ENCODE measurements around the gene ZRANB1. TPM values are rescaled to one million over a fixed set of nuclear protein-coding genes. Genes with fewer than 3 reads are reported as not detected.

Gene ZRANB1
- total and polyA plus RNA-seq, 2 of the 4 experiments (the other 2 are of a cell fraction): 11.2 to 24.7 TPM

- Histone ChIP-seq H3K23ac (ENCODE audit: low read depth, low read length) (no peak overlapping the region), H3K9ac (ENCODE audit: low read depth, low read length) (no peak overlapping the region), H2BK15ac (ENCODE audit: low read depth, low read length) (no peak overlapping the region), H2BK120ac (ENCODE audit: low read depth, low read length) (peak overlapping the region; percentile 76), H3K9me1 (ENCODE audit: insufficient read depth, low read length) (peaks cover 12% of the 10 kb centered on the region), H2BK5ac (ENCODE audit: low read depth, low read length, poor library complexity, severe bottlenecking) (peak overlapping the region; percentile 97), H2BK20ac (ENCODE audit: low read depth, low read length) (peak overlapping the region; percentile 71; the same call in 1 of the 2 replicates), H3K27ac (ENCODE audit: insufficient read depth, low read length) (peak overlapping the region; percentile 83), H3K4me2 (ENCODE audit: low read depth, low read length) (no peak overlapping the region), H3K79me1 (ENCODE audit: low read depth in 1 of 2, low read length in 2 of 2) (peaks cover 0 to 3% of the 10 kb centered on the region in 2 experiments; a peak in 1 of 4 replicates), H3K4ac (ENCODE audit: low read depth, low read length) (peak overlapping the region; percentile 50; the same call in 1 of the 2 replicates), H3K18ac (ENCODE audit: low read depth, low read length) (no peak overlapping the region), H4K91ac (ENCODE audit: insufficient read depth, low read depth, low read length) (peak overlapping the region; percentile 57; the same call in 1 of the 2 replicates), H2AK5ac (ENCODE audit: low read depth, low read length) (no peak overlapping the region), H3K14ac (replicated peaks; ENCODE audit: low read depth, low read length) (no peak overlapping the region), H3K4me3 (ENCODE audit: insufficient read depth, low read depth, low read length) (no peak overlapping the region), H3K27me3 (ENCODE audit: control insufficient read depth, insufficient read depth, low read length) (no peaks in the 10 kb centered on the region), H2AFZ (replicated peaks; ENCODE audit: low read length, poor library complexity) (no peak overlapping the region), H4K5ac (ENCODE audit: low read depth, low read length) (no peak overlapping the region), H3K56ac (ENCODE audit: extremely low read depth, insufficient read depth, low read length) (no peak overlapping the region), H2AK9ac (replicated peaks; ENCODE audit: low read depth, low read length, poor library complexity) (no peak overlapping the region), H4K8ac (ENCODE audit: low read depth in 2 of 2, low read length in 2 of 2) (peak overlapping the region in 1 of 2 experiments; percentile 73; a peak in 2 of 4 replicates), H3K4me1 (ENCODE audit: control insufficient read depth, insufficient read depth, low read length) (peaks cover 19% of the 10 kb centered on the region), H3K9me3 (ENCODE audit: control insufficient read depth, insufficient read depth, low read length) (no peaks in the 10 kb centered on the region), H4K20me1 (ENCODE audit: insufficient read depth, low read length) (no peaks in the 10 kb centered on the region), H3K36me3 (ENCODE audit: control insufficient read depth, insufficient read depth, low read length) (no peaks in the 10 kb centered on the region)
- in situ Hi-C loops (cut with MboI; ENCODE audit: low sequenced_read_pairs): no loop called here
- no CpG with 5 or more reads among the region's 9 CpGs for WGBS, 2 experiments (ENCODE audit: extremely low coverage in 2 of 2, insufficient read length in 1 of 2)
- ChIA-PET CTCF (interaction anchor here (0.6 kb wide), 1 partner anchor 41 kb away, joined by 3 read pairs; no protein-coding TSS in a partner anchor), POLR2A (ENCODE audit: unreplicated experiment) (interaction anchor here (0.6 kb wide), 1 partner anchor 8 kb away, joined by 5 read pairs; no protein-coding TSS in a partner anchor)
- ATAC-seq (ENCODE audit: low read depth): peak; percentile 64
- intact Hi-C loops (cut with micrococcal nuclease): loop anchor here (1.0 kb wide), 2 partner anchors 10 to 37 kb away; no protein-coding TSS in a partner anchor
- DNase-seq: peak; percentile 95
- no peak for TF ChIP-seq NFE2L2 (IDR thresholded peaks at IDR 0.05; ENCODE audit: low read depth, low read length)
- TF ChIP-seq SMC3 (IDR thresholded peaks at IDR 0.05; ENCODE audit: low read depth, low read length): no peak
- no peak for TF ChIP-seq RAD21 (IDR thresholded peaks at IDR 0.05; ENCODE audit: low read length)
- peak; percentile 25; the same call in 1 of the 2 replicates for TF ChIP-seq CEBPB (IDR thresholded peaks at IDR 0.05; ENCODE audit: low read depth, low read length)
- no peak for TF ChIP-seq POLR2A (IDR thresholded peaks at IDR 0.05; ENCODE audit: low read depth, low read length)
- no peak for TF ChIP-seq RCOR1 (IDR thresholded peaks at IDR 0.05; ENCODE audit: insufficient replicate concordance, low read length)
- no peak for TF ChIP-seq USF2 (IDR thresholded peaks at IDR 0.05; ENCODE audit: low read depth, low read length)
- TF ChIP-seq MXI1 (IDR thresholded peaks at IDR 0.05; ENCODE audit: borderline replicate concordance, low read depth, low read length): no peak
- TF ChIP-seq ELK1 (IDR thresholded peaks at IDR 0.05; ENCODE audit: borderline replicate concordance, low read depth, low read length): no peak
- no peak for TF ChIP-seq CTCF (conservative IDR thresholded peaks at IDR 0.05; ENCODE audit: low read depth, low read length)
- no peak for TF ChIP-seq CHD1 (IDR thresholded peaks at IDR 0.05; ENCODE audit: low read depth, low read length)
- TF ChIP-seq BHLHE40 (IDR thresholded peaks at IDR 0.05; ENCODE audit: low read depth, low read length): no peak; the same call in 1 of the 2 replicates
- no peak for TF ChIP-seq RFX5 (IDR thresholded peaks at IDR 0.05; ENCODE audit: low read depth, low read length)
- TF ChIP-seq FOS (IDR thresholded peaks at IDR 0.05; ENCODE audit: low read depth, low read length): peak; percentile 87
- TF ChIP-seq MAZ (IDR thresholded peaks at IDR 0.05; ENCODE audit: borderline replicate concordance, low read depth, low read length): no peak
- dilution Hi-C loops (cut with HindIII; ENCODE audit: low sequenced_read_pairs, unreplicated experiment): no loop called here
- no TSS peak for BruUV-seq (replicated peaks)
Measured at GRCh38 chr10:124906551-124907001, 35.3 kb upstream of the ZRANB1 start.

All from IMR-90 (cell line).